Keratinocyte (primary cell): ENCODE measurements around the gene KCND2. TPM values are rescaled to one million over a fixed set of nuclear protein-coding genes. Genes with fewer than 3 reads are reported as not detected.

Experiments used
- DNase-seq: peaks from one replicate; pipeline ENCODE4 v3.0.0-alpha.2; 2011; ENCODE audit warnings: low read depth, missing footprints, low spot score
- FAIRE-seq: peaks from 2 replicates; lab custom pipeline; 2011; peaks lifted over from hg19 to GRCh38; lab: Jason Lieb, UNC
- H2AFZ ChIP-seq: 2 replicates; pipeline ENCODE4 v1.6.0; 2012; ENCODE audit warnings: low read length, control low read depth, inconsistent platforms; ENCODE audit not compliant: control insufficient read depth
- H3K27ac ChIP-seq: 2 replicates; pipeline ENCODE4 v1.5.1; 2011; ENCODE audit warnings: low read length; ENCODE audit not compliant: control insufficient read depth, insufficient read depth
- H3K27me3 ChIP-seq: 3 replicates; pipeline ENCODE4 v1.6.0; 2011; ENCODE audit warnings: low read length; ENCODE audit not compliant: control insufficient read depth, insufficient read depth; ENCODE audit errors: extremely low read depth
- H3K36me3 ChIP-seq, 2 experiments: 2 replicates in 1 of 2; 3 replicates in 1 of 2; pipeline ENCODE4 v1.5.1; 2011; ENCODE audit warnings: low read length in 2 of 2, mild to moderate bottlenecking in 1 of 2; ENCODE audit not compliant: control insufficient read depth in 2 of 2, insufficient read depth in 2 of 2; ENCODE audit errors: extremely low read depth in 1 of 2
- H3K4me1 ChIP-seq: 3 replicates; pipeline ENCODE4 v1.5.1; 2011; ENCODE audit warnings: low read length; ENCODE audit not compliant: control insufficient read depth, insufficient read depth; ENCODE audit errors: extremely low read depth
- H3K4me2 ChIP-seq: 3 replicates; pipeline ENCODE4 v1.6.0; 2011; ENCODE audit warnings: low read depth, low read length; ENCODE audit not compliant: control insufficient read depth, insufficient read depth; ENCODE audit errors: extremely low read depth
- H3K4me3 ChIP-seq, 3 experiments: fragments of 200-600 bp in 1 of 3; sonication (generic) in 1 of 3; 2 replicates in 2 of 3; 3 replicates in 1 of 3; pipeline ENCODE4 v1.5.1; 2011 to 2016; ENCODE audit warnings: low read length in 3 of 3, mild to moderate bottlenecking in 3 of 3, control low read depth in 2 of 3, inconsistent platforms in 1 of 3, low read depth in 1 of 3, mixed read lengths in 1 of 3, mixed run types in 1 of 3, moderate library complexity in 1 of 3; ENCODE audit not compliant: control insufficient read depth in 2 of 3, insufficient read depth in 2 of 3; ENCODE audit errors: extremely low read depth in 1 of 3
- H3K79me2 ChIP-seq: 2 replicates; pipeline ENCODE4 v1.6.0; 2012; ENCODE audit warnings: low read length; ENCODE audit not compliant: control insufficient read depth, insufficient read depth
- H3K9ac ChIP-seq: 3 replicates; pipeline ENCODE4 v1.6.0; 2011; ENCODE audit warnings: low read length; ENCODE audit not compliant: control insufficient read depth, insufficient read depth; ENCODE audit errors: extremely low read depth
- H3K9me1 ChIP-seq: 3 replicates; pipeline ENCODE4 v1.6.0; 2011; ENCODE audit warnings: low read length; ENCODE audit not compliant: control insufficient read depth, insufficient read depth; ENCODE audit errors: extremely low read depth
- H3K9me3 ChIP-seq: 2 replicates; pipeline ENCODE4 v1.5.1; 2012; ENCODE audit warnings: low read depth, low read length; ENCODE audit not compliant: control insufficient read depth
- H4K20me1 ChIP-seq: 3 replicates; pipeline ENCODE4 v1.6.0; 2011; ENCODE audit warnings: low read length; ENCODE audit not compliant: control insufficient read depth, insufficient read depth; ENCODE audit errors: extremely low read depth
- CTCF ChIP-seq, 3 experiments: IDR thresholded peaks in 1 of 3; conservative IDR thresholded peaks in 1 of 3; optimal IDR thresholded peaks in 1 of 3; 2 replicates in 2 of 3; 3 replicates in 1 of 3; pipeline versions ENCODE3 to v1.5.1; 2011; ENCODE audit warnings: low read length in 3 of 3, mild to moderate bottlenecking in 3 of 3, moderate library complexity in 2 of 3, control low read depth in 1 of 3, inconsistent platforms in 1 of 3; ENCODE audit not compliant: insufficient read depth in 2 of 3; ENCODE audit errors: extremely low read depth in 1 of 3
- EZH2 ChIP-seq: IDR thresholded peaks from one replicate; pipeline ENCODE4 v1.6.1; 2012; ENCODE audit warnings: inconsistent platforms, mild to moderate bottlenecking, low read length, moderate library complexity
- dilution Hi-C: fragments of 300-500 bp; cut with MboI; formaldehyde crosslinking; loops from one replicate; pipeline ENCODE4 v1.7.0; 2020; ENCODE audit warnings: low sequenced_read_pairs; ENCODE audit not compliant: extremely low pct_ligation_motif_present
- polyA plus RNA-seq, 5 experiments: library from polyadenylated mRNA; depleted of rRNA in 3 of 5; stranded (reverse) in 3 of 5; stranded (forward) in 1 of 5; unstranded in 1 of 5; fragments of >200 nt; gene quantifications; 1 replicate in 1 of 5; 2 replicates in 3 of 5; 3 replicates in 1 of 5; pipeline versions ENCODE4 v1.2.1 to v1.2.3, GENCODE V29; 2011 to 2012; ENCODE audit warnings: missing spikeins in 2 of 5, low read depth in 1 of 5, low replicate concordance in 1 of 5

Gene KCND2
- polyA plus RNA-seq, 1 donor (not counting 4 experiments of a cell fraction or from before 2014, with no cell fraction given): not detected

DNA sequence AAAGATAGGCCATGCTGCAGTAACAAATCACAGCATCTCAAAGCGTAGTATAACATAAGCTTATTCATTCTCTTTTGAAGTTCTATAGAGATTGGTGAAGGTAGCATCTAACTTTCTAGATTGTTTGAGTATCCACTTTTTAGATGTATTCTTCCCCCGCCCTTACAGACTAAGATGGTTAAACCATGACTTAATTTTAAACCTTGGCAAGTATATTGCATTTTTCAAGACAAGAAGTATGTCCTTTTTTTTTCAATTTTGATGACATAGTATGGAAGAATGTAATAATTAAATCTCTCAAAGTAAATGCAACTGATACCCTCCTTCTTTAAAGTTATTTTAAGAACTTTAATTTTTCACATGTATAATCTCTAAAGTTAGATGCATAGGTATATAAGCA is 190.0 kb downstream of the KCND2 start:
- H3K27ac ChIP-seq: no peak overlapping the region
- H3K9me1 ChIP-seq: no peaks in the 10 kb centered on the region
- no peak overlapping the region for H3K9ac ChIP-seq
- no peak overlapping the region for H3K4me2 ChIP-seq
- no peaks in the 10 kb centered on the region for H3K4me1 ChIP-seq
- H3K79me2 ChIP-seq: no peaks in the 10 kb centered on the region
- H2AFZ ChIP-seq: no peak overlapping the region
- no peaks in the 10 kb centered on the region for H4K20me1 ChIP-seq
- dilution Hi-C loops: no loop called here
- no peaks in the 10 kb centered on the region for H3K27me3 ChIP-seq
- H3K9me3 ChIP-seq: no peaks in the 10 kb centered on the region
- FAIRE-seq: no peak
- no peak overlapping the region for H3K4me3 ChIP-seq
- TF ChIP-seq CTCF (optimal IDR thresholded peaks at IDR 0.05 in 1 of 3, IDR thresholded peaks at IDR 0.05 in 1 of 3, conservative IDR thresholded peaks at IDR 0.05 in 1 of 3; ENCODE audit: extremely low read depth in 1 of 3, insufficient read depth in 2 of 3, low read length in 3 of 3) (no peak), EZH2 (no peak)
- DNase-seq: no peak
- H3K36me3 ChIP-seq: no peaks in the 10 kb centered on the region

GRCh38 chr7:120464104-120464503 is 191.1 kb downstream of the KCND2 start:
- no peaks in the 10 kb centered on the region for H3K4me1 ChIP-seq
- no peaks in the 10 kb centered on the region for H4K20me1 ChIP-seq
- H3K9ac ChIP-seq: no peak overlapping the region
- no peaks in the 10 kb centered on the region for H3K36me3 ChIP-seq
- dilution Hi-C loops: no loop called here
- no peak for FAIRE-seq
- no peak overlapping the region for H2AFZ ChIP-seq
- no peaks in the 10 kb centered on the region for H3K9me1 ChIP-seq
- no peak for TF ChIP-seq EZH2
- no peak for TF ChIP-seq CTCF (optimal IDR thresholded peaks at IDR 0.05 in 1 of 3, IDR thresholded peaks at IDR 0.05 in 1 of 3, conservative IDR thresholded peaks at IDR 0.05 in 1 of 3; ENCODE audit: extremely low read depth in 1 of 3, insufficient read depth in 2 of 3, low read length in 3 of 3)
- H3K27ac ChIP-seq: no peak overlapping the region
- no peak for DNase-seq
- H3K27me3 ChIP-seq: no peaks in the 10 kb centered on the region
- no peaks in the 10 kb centered on the region for H3K9me3 ChIP-seq
- H3K79me2 ChIP-seq: no peaks in the 10 kb centered on the region
- no peak overlapping the region for H3K4me2 ChIP-seq
- H3K4me3 ChIP-seq: no peak overlapping the region
